Skeletal muscle cell (primary cell): ENCODE data around the gene WNT2.

Source experiments
- DNase-seq: peaks from one replicate; pipeline ENCODE4 v3.0.0-alpha.2; 2010; ENCODE audit warnings: low read depth
- H3K4me3 ChIP-seq: 2 replicates; pipeline ENCODE4 v1.5.1; 2011; ENCODE audit warnings: low read depth, mild to moderate bottlenecking, control low read depth, low read length, moderate library complexity

Gene WNT2

GRCh38 chr7:117227091-117227490, 95.8 kb downstream of the WNT2 start:
- H3K4me3 ChIP-seq, result no peak overlapping the region
- DNase-seq, result no peak

- H3K4me3 ChIP-seq, result no peak overlapping the region
- no peak for DNase-seq
These were observed 97.3 kb downstream of the WNT2 start for GRCh38 chr7:117225536-117225935.
